Urothelium cell line (cell line): ENCODE data around the gene LBR.
"Not testable (repeated sequence)": the region's sequence is repeated elsewhere in the genome, so short reads cannot be mapped to it uniquely, and the experiment has no call there.

ENCODE experiments used
- DNase-seq: peaks from one replicate; pipeline ENCODE4 v3.0.0; 2011; ENCODE audit warnings: low spot score, mixed read lengths
- FAIRE-seq: peaks from 2 replicates; lab custom pipeline; 2011; peaks lifted over from hg19 to GRCh38; lab: Jason Lieb, UNC

LBR gene

GRCh38 chr1:225423518-225423855 lies 4.4 kb downstream of the LBR start:
- DNase-seq (no peak), FAIRE-seq (no peak)

GRCh38 chr1:225422795-225423517 lies 4.9 kb downstream of the LBR start:
- FAIRE-seq (no peak), DNase-seq (no peak)

- FAIRE-seq (no peak), DNase-seq (no peak)
Observed at GRCh38 chr1:225422031-225422605, 5.7 kb downstream of the LBR start.

- FAIRE-seq (no peak), DNase-seq (no peak)
Observed at GRCh38 chr1:225418598-225418997, 9.2 kb downstream of the LBR start.

GRCh38 chr1:225418059-225418458 lies 9.8 kb downstream of the LBR start:
- FAIRE-seq, result no peak
- no peak for DNase-seq

GRCh38 chr1:225415967-225416745 lies 11.7 kb downstream of the LBR start:
- no peak for DNase-seq
- no peak for FAIRE-seq

GRCh38 chr1:225415307-225415706 lies 12.5 kb downstream of the LBR start:
- no peak for DNase-seq
- no peak for FAIRE-seq

- FAIRE-seq (no peak), DNase-seq (no peak)
Observed at GRCh38 chr1:225413708-225414375, 14.0 kb downstream of the LBR start.

- DNase-seq (no peak), FAIRE-seq (no peak)
Observed at GRCh38 chr1:225412803-225413351, 15.0 kb downstream of the LBR start.

- DNase-seq, result no peak
- no peak for FAIRE-seq
Observed at GRCh38 chr1:225412321-225412720, 15.5 kb downstream of the LBR start.

GRCh38 chr1:225410036-225410435 lies 17.8 kb downstream of the LBR start:
- no peak for DNase-seq
- no peak for FAIRE-seq

- no peak for FAIRE-seq
- DNase-seq, result no peak
Observed at GRCh38 chr1:225409051-225409450, 18.8 kb downstream of the LBR start.

- DNase-seq (no peak), FAIRE-seq (no peak)
Observed at GRCh38 chr1:225408249-225408648, 19.6 kb downstream of the LBR start.

- no peak for DNase-seq
- no peak for FAIRE-seq
Observed at GRCh38 chr1:225407755-225408154, 20.1 kb downstream of the LBR start.

GRCh38 chr1:225406976-225407725 lies 20.7 kb downstream of the LBR start:
- FAIRE-seq (no peak), DNase-seq (no peak)

- FAIRE-seq (no peak), DNase-seq (no peak)
Observed at GRCh38 chr1:225400968-225401367, 26.9 kb downstream of the LBR start.

GRCh38 chr1:225396357-225396756 lies 31.5 kb downstream of the LBR start:
- DNase-seq (no peak), FAIRE-seq (no peak)

- FAIRE-seq (no peak), DNase-seq (no peak)
Observed at GRCh38 chr1:225389843-225390242, 38.0 kb downstream of the LBR start.

- no peak for DNase-seq
- no peak for FAIRE-seq
Observed at GRCh38 chr1:225388372-225388771, 39.5 kb downstream of the LBR start.

- FAIRE-seq, DNase-seq: not testable (repeated sequence)
Observed at GRCh38 chr1:225386860-225387259, 41.0 kb downstream of the LBR start.

- DNase-seq (no peak), FAIRE-seq (no peak)
Observed at GRCh38 chr1:225380691-225381090, 47.1 kb downstream of the LBR start.
